ENCODE results near the gene CAMK2G.
"Not testable (repeated sequence)": the region's sequence is repeated elsewhere in the genome, so short reads cannot be mapped to it uniquely, and the experiment has no call there.

Gene CAMK2G

DNA sequence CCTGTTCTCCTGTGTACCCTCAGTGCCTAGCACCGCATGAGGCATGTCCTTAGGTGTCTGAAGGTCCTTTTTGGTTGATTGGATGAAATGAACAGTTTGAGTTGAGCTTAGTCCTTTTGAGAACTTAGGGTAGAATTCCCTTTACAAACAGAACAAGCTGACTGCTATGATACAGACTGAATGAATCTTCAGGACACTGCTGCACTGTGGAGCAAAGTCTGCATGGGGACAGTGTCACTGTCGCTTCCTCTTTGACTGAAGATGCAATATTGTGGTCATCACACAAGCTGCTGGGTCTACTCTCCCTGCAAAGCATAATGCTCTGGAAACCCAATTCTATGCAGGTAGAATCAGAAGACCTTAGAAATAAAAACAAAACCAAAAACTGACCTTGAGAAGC lies 28.0 kb upstream of the CAMK2G start:
- DNase-seq (ENCODE audit: low read depth), result no peak

GRCh38 chr10:73901261-73901660 lies 26.9 kb upstream of the CAMK2G start:
- DNase-seq (ENCODE audit: low read depth), result no peak

GRCh38 chr10:73900064-73900463 lies 25.7 kb upstream of the CAMK2G start:
- DNase-seq (ENCODE audit: low read depth), result no peak

DNA sequence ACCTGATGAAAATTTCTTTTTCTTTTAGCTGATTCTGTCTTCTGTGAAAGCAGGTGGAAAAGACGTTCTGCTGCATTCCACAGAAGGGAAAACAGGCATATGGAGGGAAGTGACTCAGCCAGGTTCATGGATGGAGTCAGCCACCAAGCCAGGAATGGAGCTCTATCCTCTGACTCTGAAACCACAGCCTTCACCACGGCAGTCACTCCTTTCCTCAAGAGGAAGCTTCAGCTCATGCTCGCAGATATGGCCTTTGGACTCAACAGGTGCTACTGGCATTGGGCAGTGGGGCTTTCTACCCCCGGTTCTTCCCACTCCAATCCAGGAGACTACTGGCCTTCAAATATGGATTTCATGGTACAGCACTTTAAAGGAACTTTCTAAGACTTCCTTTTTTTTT lies 25.1 kb upstream of the CAMK2G start:
- DNase-seq (ENCODE audit: low read depth), result no peak

DNA sequence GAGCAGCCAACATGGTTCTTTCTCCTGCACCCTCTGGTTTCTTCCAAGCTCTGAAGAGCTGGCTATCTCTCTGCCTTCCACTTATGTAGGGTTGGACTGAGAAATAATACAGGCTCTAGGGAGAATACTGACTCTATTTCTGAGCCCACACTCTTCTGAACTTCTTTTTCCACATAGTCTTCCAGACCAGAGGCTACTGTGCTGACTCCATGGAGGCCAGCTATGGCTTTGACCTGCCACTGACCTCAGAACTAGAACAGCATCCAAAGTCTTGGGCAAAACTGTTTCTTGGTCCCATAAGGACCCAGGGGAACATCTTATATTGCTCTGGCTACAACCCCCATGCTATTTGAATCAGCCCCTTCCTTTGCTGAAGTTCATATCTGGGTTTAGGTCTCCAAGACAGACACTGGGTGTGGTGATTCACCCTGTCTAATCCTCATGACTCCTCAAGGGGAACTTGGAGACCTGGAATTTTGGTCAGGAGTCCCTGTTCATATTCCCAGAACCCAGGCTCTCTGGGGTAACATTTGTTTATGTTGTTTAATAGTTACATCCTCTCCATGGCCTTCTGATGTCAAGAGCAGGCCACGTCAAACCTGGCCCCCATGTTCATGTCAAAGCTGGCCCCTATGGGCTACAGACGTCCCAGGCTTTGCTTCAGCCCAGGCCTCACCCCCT lies 24.5 kb upstream of the CAMK2G start:
- DNase-seq (ENCODE audit: low read depth), result no peak

GRCh38 chr10:73897693-73898092 lies 23.3 kb upstream of the CAMK2G start:
- DNase-seq (ENCODE audit: low read depth), result no peak

- not testable (repeated sequence) for DNase-seq (ENCODE audit: low read depth)
Observed at GRCh38 chr10:73895381-73895780, 21.0 kb upstream of the CAMK2G start.

DNA sequence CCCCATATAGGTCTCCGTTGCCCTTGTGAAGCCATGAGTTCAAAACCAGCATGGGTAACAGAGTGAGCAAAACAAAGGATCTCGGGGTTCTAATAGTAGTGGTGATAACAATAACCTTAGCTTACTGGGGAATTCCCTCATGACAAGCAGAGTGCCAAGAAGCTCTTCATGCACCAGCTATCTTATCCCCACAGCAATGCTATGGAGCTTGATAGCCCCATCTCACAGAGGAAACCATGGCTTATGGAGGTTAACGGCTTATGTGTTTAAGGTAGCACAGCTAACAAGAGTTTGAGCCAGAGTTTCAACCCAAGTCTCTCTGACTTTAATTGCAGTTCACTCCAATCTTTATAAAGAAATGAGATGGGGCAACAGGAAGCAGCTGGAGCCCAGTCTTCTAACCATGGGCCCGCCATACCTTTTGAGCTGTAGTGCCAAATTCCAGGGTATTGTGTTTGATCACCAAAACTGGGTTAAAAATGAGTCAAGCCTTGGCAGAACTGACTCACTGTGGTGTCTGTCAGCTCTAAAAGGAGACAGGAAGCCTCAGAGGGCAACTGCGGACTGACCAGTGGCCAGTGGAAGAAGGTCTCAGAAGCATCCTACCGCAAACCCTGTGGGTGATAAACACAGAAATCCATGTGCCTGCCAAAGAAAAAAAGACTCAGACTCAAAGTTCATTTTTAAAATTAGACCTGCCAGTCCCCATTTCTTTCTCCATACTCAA lies 20.1 kb upstream of the CAMK2G start:
- DNase-seq (ENCODE audit: low read depth), result no peak

DNA sequence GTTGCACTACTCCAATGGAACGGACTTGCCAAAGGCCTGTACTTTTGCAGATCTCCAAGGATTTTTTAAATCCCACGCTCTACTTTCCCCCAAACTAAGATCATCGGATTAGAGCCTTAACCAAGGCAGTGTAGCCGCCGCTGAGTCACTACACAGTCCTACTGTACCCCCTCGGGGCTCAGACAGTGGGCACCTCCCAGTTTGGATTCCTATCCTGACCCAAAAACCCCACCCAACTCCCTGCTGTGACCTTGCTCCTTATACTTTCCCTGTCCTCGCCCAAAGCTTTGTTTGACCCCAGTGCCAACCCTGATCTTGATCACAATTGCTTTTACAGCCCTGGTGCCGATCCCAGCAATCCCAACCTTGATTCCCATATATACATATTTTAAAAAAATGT lies 19.1 kb upstream of the CAMK2G start:
- no peak for DNase-seq (ENCODE audit: low read depth)

- no peak for DNase-seq (ENCODE audit: low read depth)
Observed at GRCh38 chr10:73892310-73893030, 18.1 kb upstream of the CAMK2G start.

GRCh38 chr10:73891540-73891939 lies 17.2 kb upstream of the CAMK2G start:
- no peak for DNase-seq (ENCODE audit: low read depth)

DNA sequence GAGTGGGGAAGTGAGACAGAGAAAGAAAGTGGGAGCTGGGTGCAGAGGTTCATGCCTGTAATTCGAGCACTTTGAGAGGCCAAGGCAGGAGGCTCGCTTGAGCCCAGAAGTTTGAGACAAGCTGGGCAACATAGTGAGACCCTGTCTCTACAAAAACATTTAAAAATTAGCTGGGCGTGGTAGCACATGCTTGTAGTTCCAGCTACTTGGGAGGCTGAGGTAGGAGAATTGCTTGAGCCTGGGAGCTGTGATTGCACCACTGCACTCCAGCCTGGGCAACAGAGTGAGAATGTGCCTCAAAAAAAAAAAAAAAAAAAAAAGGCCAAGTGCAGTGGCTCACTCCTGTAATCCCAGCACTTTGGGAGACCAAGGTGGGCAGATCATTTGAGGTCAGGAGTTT lies 16.5 kb upstream of the CAMK2G start:
- DNase-seq (ENCODE audit: low read depth), result not testable (repeated sequence)

DNA sequence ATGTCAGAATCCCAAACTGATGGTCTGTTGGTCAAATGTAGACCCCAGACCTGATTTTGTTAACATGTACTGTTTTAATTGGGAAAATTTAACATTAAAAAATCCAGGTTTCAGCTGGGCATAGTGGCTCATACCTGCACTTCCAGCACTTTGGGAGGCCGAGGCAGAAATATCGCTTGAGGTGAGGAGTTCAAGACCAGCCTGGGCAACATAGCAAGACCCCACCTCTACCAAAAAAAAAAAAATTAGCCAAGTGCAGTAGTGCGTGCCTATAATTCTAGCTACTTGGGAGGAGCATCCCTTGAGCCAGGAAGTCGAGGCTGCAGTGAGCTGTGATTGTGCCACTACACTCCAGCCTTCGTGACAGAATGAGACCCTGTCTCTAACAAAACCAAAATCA lies 15.9 kb upstream of the CAMK2G start:
- no peak for DNase-seq (ENCODE audit: low read depth)

GRCh38 chr10:73889416-73889815 lies 15.1 kb upstream of the CAMK2G start:
- not testable (repeated sequence) for DNase-seq (ENCODE audit: low read depth)

- DNase-seq (ENCODE audit: low read depth), result no peak
Observed at GRCh38 chr10:73889014-73889413, 14.7 kb upstream of the CAMK2G start.

GRCh38 chr10:73888514-73888913 lies 14.2 kb upstream of the CAMK2G start:
- DNase-seq (ENCODE audit: low read depth), result no peak

DNA sequence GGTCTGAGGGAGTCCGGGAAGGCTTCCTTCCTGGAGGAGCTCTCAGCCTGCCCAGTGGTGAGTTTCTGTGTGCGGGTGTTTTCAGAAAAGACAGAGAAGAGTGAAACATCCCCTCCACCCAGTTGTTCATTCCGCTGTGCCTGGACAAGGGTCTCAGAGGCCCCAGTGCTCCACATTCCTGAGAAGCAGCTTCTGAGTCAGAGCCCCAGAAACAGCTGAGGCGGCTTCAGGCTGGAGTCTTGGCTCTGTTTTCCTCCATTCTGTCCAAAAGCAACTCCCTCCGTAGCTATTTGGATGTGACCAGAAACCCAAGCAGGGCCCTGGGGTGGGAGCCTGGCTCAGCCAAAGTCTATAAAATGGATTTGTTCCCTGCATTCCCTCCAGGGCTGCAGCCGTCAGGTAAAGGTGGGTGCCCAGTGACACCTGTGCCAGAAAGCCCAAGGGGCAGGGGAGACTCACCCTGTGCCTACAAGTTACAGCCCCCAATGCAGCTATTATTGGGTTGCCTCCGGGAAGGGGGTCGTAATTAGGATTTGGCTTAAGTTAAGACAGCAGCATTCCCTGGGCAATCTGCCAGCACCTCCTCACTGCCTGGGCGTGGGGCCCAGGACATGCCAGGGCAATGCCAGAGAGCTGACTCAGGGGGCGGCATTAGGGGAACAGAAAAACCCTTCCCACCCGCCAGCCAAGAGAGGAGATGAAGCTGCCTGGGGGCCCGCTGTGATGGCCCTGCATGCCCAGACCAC lies 13.1 kb upstream of the CAMK2G start:
- DNase-seq (ENCODE audit: low read depth), result no peak

DNA sequence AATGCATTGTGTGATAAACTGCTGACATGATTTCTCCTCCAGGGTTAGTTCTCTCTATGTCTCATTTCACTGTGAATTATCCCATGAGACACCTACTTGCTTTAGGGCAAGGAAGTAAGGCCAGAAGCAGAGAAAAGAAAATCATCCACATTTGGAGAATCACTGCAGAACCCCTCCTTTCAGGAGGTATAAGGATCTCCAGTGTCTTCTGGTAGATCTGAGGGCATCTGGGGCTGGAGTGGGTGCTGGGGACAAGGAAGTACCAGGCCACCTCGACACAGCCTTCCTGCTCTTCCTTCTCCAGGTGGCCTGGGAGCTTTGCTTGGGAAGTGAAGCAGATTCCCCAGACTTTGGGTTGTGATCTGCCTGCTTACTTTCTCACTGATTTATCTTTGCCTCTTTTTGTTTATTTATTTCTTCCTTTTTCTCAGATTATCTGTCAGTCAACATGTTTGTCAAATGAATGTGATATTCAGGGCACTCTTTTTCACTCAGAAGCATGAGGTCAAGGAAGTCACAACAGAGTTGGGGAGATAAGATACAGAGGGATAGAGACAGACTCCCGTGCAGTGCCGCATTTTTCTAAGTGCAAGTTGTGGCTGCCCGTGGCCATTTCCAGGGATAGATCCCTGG lies 12.4 kb upstream of the CAMK2G start:
- DNase-seq (ENCODE audit: low read depth), result no peak

DNA sequence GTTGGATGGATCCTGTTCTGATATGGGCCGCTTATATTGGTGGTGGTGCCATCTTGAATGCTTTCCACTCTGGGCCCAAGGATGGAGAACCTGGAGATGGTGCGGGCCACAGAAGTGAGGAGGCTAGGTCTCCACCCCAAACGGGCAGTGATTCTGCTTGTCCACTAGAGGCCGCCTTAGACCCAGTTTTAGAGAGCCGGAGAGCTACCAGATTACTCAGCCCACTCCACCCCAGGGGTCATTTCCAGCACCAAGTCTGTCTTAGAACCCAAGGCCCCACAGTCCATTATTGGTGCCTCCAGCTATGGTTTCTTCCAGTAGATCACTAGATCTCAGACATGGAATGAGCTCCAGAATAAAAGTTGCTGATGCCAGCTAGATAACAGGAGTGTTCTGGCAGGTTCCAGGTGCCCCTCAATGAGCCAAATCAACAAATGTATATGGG lies 11.8 kb upstream of the CAMK2G start:
- DNase-seq (ENCODE audit: low read depth), result peak; percentile 49

- no peak for DNase-seq (ENCODE audit: low read depth)
Observed at GRCh38 chr10:73884017-73884416, 9.7 kb upstream of the CAMK2G start.

DNA sequence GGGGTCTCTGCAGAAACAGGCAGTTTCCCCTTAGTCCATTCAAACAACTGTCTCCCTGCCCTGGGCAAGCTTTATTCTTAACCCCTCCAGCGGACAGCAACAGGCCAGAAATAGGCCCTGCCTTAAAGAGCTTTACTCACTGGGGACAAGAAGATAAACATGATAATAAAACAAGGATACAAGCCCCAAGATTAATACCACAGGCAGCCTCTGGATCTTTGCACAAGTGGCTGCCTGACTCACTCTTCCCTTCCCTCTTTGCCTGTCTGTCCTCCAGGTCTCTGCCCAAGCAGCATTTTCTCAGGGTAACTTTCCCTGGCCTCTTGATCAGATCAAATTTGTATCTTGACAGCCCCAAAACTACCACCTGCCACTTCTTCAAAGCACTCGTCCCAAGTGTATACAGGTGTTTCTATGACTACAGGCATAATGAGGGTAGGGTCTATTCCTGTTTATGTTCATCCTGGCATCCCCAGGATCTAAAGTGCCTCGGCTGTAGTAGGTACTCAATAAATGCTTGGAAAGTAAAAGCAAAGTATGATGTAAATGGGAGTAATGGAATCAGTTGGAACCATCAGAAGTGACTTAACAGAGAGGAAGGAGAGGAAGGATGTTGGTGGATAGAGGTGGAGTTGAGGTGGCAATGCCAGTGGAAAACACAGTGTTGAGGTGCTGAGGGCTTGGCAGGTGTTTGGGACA lies 7.0 kb upstream of the CAMK2G start:
- no peak for DNase-seq (ENCODE audit: low read depth)

Data from activated gamma-delta T cell treated with anti-CD3 and anti-CD28 coated beads, Interleukin-2, amount 50 U/mL, for 16 hours (primary cell).